HG02852 (cell line): ENCODE results near the gene MED1.
"Not testable (repeated sequence)": the region's sequence is repeated elsewhere in the genome, so short reads cannot be mapped to it uniquely, and the experiment has no call there.

Experiments used
- ATAC-seq: cut with Tn5 transposase; IDR thresholded peaks from one replicate; pipeline ENCODE4 v1.9.1; 2021; ENCODE audit warnings: mild to moderate bottlenecking, moderate library complexity; ENCODE audit not compliant: unreplicated experiment

Gene MED1

DNA sequence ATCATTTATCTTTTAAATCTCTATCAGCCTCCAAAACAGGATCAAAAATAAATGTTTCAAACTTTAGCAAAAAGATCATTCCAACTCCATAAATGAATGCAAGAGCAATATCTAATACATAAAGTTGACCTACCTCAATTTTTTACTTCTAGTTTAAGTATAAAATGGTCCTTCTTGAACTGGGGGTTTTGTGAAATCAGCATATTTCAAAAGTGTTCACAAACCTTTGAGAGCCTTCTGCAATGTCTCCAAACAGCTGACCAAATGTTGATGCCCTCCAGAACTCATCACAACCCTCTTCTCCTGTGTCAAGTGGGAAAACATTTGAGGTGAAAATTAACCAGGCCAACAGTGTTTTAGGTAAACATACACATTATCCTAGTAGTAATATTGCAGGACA lies 7.7 kb downstream of the MED1 start:
- no peak for ATAC-seq

DNA sequence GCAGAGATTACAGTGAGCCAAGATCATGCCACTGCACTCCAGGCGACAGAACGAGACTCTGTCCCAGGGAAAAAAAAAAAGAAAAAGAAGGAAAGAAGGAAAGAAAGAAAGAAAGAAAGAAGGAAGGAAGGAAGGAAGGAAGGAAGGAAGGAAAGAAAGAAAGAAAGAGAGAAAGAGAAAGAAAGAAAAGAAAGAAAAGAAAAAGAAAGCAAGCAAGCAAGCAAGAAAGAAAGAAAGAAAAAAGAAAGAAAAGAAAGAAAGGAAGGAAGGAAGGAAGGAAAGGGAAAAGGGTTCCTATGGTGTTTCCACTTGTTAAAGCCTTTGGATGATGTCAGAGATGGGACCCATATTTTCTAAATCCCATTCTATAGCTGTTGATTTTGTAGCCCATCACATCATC lies 11.2 kb downstream of the MED1 start:
- ATAC-seq, result not testable (repeated sequence)

DNA sequence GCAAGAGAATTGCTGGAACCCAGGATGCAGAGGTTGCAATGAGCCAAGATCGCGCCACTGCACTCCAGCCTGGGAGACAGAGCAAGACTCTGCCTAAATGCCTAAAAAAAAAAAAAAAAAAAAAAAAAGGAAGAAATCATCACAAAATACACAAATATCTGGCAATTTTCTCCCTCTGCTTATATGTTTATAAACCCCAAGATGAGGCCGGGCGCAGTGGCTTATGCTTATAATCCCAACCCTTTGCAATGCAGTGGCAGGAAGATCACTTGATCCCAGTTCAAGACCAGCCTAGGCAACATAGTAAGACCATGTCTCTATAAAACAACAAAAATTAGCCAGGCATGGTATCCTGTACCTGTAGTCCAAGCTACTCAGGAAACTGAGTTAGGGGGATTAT lies 21.5 kb downstream of the MED1 start:
- no peak for ATAC-seq

GRCh38 chr17:39416141-39416540 lies 34.9 kb downstream of the MED1 start:
- no peak for ATAC-seq

DNA sequence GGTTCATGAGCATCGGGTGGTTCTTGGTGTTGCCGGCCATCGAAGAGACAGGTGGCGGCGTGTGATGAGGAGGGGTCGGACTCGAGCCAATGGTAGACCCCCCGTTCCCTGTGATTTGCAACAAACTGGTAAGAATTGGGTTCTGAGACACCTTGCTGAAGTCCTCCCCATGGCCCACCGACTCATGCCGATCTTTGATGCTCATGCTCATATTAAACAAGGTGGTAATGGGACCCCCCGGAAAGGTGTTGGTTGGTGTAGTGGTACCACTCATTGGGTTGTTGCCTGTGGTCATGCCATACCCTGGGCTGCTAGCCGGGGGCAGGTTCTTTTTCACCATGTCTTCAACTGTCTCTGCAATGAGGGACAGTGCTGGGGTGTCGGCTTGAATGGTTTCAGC lies 40.8 kb downstream of the MED1 start:
- no peak for ATAC-seq

DNA sequence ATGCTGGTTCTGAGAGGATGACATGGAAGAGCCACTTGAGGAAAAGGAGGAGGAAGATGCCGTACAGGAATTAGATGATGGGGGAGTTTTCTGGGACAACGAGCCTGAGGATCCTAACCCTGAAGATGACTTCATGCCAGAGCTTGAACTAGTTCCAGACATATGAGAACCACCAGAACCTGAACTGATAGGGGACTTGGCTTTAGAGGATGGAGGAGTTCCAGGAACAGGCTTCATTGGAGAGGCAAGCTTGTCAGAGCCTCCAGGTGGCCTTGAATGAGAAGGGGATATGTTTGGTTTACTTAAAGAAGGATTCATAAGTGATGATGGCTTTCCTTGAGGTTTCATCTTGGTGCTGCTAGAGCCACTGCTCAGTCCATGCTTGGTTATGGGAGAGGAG lies 42.7 kb downstream of the MED1 start:
- no peak for ATAC-seq

- ATAC-seq, result no peak
Measured at GRCh38 chr17:39406951-39407350, 44.1 kb downstream of the MED1 start.

DNA sequence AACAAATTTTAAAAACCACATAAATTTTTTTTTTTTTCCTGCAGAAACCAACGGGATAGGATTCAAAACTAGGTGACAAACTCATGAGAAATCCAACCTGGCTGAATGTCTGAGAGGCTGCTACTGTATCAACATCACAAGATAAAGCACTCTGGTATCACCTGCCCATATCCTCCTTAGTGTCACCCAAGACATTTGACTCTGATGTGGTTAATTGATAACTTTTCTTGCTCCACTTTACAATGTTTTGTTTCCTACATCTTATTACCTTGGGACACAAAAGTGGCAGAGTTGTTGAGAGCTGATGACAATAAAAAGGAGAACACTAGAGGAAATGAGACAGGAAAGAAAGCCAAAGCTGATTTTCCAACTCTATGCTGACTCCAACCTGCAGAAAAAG lies 45.6 kb downstream of the MED1 start:
- ATAC-seq, result no peak

DNA sequence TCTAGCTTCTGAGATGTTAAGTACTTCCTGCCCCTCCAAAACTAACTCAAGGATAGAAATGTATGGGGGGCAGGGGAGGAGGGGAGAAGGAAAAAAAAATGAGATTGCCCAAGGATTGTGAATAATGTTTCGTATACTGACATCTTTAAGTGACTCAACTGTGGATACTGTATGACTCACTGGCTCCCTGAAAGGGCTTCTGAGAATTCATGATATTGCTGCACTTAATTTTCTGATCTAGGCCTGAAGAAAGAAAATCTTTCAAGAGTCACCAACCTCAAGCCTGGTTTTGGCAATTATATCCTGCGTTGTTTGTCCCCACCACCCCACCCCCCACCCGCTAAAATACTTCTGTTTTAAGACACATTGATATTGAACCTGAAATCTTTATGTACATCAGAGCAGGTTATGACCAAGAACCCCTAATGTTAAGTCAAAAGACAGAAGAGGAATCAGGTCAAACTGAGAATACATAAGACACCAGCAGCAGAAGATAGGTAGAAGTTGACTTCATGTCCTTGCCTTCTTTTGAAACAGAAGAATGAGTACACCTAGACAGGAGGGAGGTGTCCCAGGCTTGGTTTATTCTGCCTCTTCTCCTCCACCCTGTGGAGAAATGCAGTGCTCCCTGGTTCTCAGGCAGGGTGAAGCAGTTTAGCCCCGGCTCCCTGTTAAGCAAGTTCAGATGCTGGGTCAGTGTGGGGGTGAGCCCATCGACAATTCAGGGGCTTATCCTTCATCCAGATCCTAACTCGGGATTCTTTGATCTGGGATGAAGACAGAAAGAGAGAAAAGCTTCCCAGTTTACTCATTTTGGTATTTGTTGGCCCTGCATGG lies 46.3 kb downstream of the MED1 start:
- ATAC-seq, result no peak

- no peak for ATAC-seq
Measured at GRCh38 chr17:39402890-39403605, 48.0 kb downstream of the MED1 start.

DNA sequence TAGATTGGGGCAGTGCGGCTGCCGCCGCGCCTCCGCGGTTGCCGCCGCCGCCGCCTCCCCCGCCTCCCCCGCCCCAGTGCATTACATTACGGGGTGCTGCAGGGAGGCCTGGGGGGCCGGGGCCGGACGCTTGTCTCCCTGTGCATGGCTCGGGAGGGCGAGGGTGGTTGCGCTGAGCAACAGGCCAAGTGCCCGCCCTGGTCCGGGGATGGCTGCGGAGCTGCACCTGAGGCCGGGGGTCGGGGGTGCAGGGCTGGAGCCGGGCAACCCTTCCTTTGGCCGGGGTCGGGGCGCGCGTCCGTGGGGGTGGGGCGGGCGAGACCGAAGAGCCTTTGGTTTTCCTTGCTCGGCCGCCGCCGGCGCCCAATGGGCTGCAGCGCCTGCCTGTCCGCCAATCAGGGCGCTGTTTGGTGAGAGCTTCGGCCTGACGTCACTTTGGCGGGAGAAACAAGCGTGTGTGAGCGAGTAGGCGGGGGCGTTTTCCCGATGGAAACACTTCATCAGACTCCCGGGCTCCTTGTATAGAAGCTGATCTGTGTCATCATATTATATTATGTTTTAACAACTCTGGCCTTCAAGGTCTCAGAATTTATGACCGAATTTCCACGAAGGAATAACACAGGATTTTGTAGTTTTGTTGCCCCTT lies 48.7 kb downstream of the MED1 start:
- ATAC-seq, result peak; percentile 64

GRCh38 chr17:39401412-39402243 lies 49.4 kb downstream of the MED1 start, which contains the start of gene FBXL20:
Gene FBXL20 (minus strand): TSS chr17:39401626. CDS start chr17:39401402, 224 bp downstream.
- ATAC-seq, result peak; percentile 76

DNA sequence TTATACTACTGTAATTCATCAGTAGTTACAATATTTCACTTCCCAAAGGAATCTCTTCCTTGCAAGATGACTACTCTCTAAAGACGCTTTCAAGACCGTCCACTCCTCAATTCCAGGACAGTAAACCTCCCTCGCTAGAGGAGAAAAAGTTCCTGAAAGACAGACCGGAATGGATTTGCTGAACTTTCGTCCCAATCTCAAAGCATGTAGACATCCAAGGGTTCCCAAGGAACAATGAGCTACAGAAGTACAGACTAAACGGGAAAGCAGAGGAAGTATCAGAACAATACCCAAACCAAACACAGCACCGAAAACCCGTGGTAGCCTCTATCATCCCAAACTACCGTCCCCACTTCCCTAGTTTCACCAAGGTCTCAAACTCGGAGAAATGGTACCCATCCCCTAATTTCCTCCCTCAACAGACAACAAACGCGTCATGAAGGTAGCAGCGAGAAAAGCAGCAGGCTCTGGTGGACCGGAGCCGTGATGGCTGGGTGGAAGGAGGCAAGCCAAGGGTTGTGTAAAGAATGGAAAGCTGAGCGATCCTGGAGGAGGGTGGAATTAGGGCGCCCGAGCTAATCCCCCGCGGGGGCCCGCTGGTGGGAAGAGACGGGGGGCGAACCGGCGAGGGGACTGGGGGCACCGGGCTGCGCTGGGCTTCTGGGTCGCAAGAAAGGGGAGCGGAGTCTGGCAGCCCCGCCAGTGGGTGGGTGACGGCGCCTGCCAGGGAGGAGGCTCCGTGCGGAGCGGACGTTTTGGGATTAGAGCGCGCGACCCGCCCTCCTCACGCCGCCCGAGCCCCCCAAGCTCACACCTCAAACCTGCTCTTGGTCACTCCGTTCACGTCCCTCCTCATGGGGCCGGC lies 50.3 kb downstream of the MED1 start:
- ATAC-seq, result no peak

GRCh38 chr17:39399791-39400190 lies 51.3 kb downstream of the MED1 start:
- no peak for ATAC-seq

DNA sequence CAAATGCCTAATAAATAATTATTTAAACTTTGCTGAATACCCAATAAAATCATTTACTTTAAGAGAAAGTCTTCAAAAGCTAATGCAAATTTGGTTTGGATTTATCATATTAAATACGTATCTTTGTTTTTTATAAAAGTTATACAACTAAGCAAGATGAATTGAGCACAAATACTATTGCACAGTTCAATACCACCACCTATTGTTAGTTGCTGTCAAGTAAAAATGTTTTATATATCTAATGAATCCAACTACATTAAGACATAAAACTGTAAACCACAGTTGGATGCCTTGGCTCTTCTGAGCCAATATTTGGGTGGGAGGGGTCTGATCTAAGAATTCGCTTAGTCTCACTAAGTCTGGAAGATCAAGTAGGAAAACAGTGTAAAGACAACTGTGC lies 57.3 kb downstream of the MED1 start:
- no peak for ATAC-seq

DNA sequence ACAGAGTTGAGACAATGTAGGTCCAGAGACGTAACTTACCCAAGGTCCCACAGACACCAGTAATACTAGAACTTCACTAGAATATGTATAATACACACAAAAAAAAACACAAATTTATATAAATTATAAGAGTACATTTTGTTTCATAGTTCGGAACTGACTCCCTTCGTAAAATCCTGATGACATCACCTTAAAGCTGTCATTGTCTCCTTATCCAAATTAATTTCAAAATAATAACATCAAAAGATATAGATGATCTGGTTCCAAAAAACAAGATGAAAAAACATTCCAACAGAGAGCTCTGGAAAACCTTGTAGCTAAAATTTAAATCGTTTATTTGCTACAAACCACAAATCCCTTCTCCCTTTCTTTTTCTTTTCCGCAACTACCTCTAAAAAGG lies 59.6 kb downstream of the MED1 start:
- ATAC-seq, result no peak

- no peak for ATAC-seq
Measured at GRCh38 chr17:39385040-39385439, 66.0 kb downstream of the MED1 start.

DNA sequence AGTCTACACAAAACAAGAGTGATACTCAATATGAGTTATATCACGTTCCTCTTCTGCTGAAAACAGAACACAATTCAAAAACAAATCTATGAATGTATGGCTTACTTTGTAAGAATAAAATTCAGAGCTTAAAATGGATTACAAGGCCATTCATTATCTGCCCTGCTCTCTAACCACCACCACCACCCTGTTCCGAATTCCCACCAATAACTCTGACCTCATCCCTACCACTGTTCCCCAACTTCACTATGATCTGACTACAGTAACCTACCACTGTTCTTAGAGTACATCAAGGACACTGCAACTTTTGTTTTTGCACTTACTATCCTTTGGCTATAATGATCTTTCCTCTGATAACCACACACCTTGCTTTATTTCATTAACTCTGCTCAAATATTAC lies 70.9 kb downstream of the MED1 start:
- ATAC-seq, result no peak

GRCh38 chr17:39376434-39376833 lies 74.6 kb downstream of the MED1 start:
- ATAC-seq, result no peak

- not testable (repeated sequence) for ATAC-seq
Measured at GRCh38 chr17:39367805-39368204, 83.3 kb downstream of the MED1 start.
